ENCODE results near the gene DIMT1. TPM values are rescaled to one million over a fixed set of nuclear protein-coding genes. Genes with fewer than 3 reads are reported as not detected.

DIMT1 gene
- polyA plus RNA-seq (2013, experiment 1 of 2; ENCODE audit: insufficient read length), result 33.7 TPM
- polyA plus RNA-seq (2013, experiment 2 of 2; ENCODE audit: insufficient read length), result 31.6 TPM

DNA sequence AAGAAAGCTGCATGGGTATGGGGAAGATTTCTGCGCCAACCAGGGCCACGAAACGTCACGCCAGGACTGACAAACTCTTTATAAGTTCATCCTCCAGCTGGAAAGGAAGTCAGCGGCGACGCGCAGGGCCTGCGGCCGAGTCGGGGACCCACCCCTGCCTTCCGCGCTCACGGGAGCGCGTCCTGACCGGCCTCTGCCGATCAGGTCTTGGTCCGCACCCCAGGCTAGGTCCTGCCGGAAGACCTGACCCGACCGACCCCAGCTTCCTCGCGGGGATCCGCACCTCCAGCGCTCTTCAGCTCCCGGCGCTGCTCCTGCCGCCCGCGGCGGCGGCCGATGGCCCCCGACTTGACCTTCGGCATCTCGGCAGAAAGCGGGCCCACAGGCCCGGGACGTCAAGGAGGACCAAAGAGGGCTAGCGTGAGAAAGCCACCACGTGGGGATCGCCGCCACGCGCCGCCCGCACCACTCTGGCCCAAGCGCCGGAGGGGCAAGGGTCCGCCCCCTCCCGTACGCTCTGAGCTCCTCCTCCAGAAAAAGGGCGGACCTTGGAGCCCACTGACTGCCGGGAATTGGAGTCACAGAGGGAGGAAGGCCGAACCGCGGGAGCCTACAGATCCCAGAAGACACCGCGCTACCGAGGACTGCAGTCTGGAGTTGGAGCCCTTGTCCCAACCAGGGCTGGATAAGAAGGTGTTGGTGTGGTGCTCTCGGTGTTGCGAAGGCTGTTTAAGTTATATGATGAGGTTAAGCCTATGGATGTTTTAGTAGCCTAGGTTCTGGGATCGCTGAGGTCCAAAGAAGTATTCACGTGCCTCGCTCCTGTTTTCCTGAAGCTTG lies at the start of gene DIMT1:
TSS of gene DIMT1 (minus strand) at position 495 of the 840 bp plus-strand sequence. CDS start at position 362, 133 bp downstream.
- DNase-seq, result peak; percentile 98

DNA sequence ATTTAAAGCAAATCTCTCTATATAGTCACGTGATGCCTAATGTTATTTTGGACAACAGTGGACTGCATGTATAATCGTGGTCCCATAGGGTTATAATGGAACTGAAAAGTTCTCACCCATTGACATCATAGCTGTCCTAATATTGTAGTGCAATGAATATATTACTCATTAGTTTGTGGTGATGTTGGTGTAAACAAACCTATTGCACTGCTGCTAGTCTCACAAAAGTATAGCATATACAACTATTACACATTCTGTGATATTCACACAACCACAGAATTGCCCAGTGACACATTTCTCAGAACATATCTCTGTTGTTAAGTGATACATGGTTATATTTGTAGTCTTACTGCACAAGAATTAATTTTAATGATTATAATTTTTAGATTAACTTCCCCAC lies 46.6 kb upstream of the DIMT1 start:
- DNase-seq, result no peak

DNA sequence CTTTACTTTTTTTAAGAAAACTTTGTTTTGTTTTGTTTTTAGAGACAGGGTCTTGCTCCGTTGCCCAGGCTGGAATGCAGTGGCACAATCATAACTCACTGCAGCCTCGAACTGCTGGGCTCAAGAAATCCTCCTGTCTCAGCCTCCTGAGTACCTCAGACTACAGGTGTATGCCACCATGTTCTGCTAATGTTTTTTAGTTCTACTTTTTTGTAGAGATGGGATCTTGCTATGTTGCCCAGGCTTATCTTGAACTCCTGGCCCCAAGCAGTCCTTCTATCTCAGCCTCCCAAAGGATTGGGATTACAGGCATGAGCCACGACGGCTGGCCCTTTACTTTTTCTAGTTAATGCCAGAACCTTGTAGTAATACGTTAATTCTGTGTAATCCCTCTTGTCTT lies 44.8 kb upstream of the DIMT1 start:
- DNase-seq, result no peak

DNA sequence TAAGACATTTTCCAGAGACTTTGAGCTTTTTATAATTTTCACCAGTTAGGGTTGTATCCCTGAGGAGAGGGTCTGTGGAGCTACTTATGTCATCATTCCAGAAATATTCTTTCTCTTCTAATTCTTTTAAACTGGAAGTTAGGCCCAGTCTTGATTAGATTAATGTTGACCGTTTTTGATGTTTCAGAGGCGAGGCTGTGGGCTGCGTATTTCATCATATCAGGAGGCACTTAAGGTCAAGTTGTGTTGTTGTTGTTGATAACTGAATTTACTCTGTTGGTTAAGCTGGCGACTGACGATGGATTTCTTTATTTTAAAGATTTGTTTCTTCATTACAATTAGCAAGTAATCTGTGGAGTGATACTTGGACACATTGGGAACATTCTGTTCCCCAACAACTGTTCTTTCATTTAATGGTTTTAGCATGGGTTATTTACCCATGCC lies 28.9 kb upstream of the DIMT1 start:
- DNase-seq, result no peak

DNA sequence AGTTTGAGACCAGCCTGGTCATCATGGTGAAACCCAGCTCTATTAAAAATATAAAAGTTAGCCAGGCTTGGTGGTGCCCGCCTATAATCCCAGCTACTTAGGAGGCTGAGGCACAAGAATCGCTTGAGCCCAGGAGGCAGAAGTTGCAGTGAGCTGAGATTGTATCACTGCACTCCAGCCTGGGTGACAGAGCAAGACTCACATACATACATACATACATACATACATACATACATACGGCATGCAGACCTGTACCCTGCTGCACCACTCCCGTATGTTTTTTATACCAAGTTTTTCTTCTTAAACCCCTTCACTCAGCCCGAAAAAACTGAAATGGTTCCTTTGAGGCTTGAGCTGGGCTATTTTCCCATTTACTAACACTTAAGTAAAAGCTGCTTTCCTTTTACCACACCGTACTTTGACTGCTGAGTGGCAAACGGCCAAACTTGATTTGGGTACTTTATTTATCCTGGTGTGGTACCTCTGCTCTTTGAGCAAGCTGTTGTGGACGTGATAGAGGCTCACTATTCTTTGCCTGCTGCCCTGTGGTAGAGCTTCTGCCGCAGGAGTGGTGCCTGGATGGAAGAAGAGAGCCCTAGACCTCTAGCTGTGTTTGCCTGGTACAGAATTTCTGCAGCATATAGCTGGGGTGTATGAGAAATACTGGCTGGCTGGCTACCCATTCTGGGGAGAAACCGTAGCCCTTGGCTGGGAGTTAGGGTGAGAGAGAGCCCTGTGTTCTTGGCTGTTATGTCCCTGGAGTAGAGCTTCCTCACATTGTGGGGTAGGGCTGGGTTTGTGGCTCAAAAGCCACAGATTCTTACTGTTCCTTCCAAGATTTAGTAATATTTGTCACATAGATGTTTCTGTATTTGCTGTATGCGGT lies 28.3 kb upstream of the DIMT1 start:
- DNase-seq, result no peak

DNA sequence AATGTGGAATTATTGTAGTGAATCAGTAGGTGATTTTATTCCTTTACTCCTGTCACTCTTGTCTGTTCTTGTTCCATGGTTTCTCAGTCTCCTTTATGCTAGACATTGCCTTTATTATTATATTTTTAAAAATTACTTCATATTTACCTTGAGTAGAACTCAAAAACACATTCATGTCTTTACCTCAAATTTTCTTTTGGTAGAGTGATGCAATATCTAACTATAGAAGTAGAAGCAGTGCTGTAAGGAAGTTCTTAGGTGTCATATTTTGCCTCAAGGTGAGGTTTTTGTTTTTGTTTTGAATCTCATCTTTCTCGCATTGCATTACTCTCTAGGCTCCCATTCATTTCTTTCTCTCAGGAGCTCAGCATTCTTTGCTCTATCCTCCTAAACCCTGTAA lies 21.1 kb upstream of the DIMT1 start:
- DNase-seq, result no peak

DNA sequence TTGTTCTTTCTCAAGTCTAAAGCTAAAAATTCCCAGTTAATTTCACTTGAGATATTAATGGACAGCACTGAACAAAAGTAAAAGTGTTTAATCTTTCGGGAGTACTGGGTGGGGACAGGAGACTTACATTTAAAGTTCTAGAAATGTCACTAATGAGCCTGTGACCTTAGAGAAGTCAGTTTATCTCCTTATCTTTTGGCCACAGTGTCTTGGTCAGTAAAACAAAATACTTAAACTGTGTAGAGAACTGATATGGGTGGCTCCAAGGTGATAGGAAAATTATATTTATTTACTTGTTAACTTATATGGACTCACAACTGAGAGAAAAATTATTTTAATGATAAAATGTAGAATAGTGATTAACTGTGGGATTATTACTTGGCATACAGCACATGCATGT lies 17.7 kb upstream of the DIMT1 start:
- no peak for DNase-seq

DNA sequence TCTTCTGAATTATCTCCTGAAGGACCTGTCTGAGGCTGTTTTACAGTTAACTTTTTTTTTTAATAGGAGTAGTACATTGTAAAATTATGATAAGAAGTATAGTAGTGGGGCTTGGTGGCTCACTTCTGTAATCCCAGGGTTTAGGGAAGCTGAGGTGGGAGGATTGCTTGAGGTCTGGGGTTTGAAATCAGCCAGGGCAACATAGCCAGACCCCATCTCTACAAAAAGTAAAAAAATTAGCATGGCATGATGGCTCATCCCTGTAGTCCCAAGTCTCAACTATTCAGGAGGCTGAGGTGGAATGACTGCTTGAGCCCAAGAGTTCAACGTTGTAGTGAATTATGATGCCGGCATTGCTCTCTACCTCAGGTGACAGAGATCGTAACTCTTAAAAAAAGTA lies 15.9 kb upstream of the DIMT1 start:
- DNase-seq, result no peak

GRCh38 chr5:62418462-62419076 lies 14.9 kb upstream of the DIMT1 start:
- DNase-seq, result no peak

DNA sequence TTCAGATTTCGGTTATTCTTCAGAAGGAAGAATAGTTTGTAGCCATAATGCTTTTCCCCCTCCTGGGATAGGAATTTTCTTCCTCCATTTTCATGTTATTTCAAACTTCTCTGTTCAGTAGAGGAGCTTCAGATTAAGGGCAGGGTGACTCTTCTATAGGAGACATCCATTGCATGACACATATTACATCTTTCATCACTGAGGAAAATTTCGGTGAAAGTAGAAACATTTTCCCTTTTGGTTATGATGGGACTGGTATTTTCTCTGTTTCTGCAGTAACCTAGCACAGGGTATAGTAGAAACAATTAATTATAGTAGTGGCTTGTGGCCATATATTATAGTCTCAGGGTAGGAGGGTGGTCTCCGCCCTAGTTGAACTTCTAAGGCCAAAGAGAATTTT lies 10.0 kb upstream of the DIMT1 start:
- DNase-seq, result no peak

GRCh38 chr5:62412549-62413329 lies 9.0 kb upstream of the DIMT1 start, which contains the start of gene IPO11:
TSS of gene IPO11 (plus strand) at chr5:62412763. CDS start at chr5:62437280, 24,517 bp downstream.
- DNase-seq, result peak; percentile 100

- DNase-seq, result peak; percentile 10
Observed at GRCh38 chr5:62395210-62395950, 8.3 kb downstream of the DIMT1 start.

GRCh38 chr5:62386824-62387223 lies 16.9 kb downstream of the DIMT1 start:
- no peak for DNase-seq

DNA sequence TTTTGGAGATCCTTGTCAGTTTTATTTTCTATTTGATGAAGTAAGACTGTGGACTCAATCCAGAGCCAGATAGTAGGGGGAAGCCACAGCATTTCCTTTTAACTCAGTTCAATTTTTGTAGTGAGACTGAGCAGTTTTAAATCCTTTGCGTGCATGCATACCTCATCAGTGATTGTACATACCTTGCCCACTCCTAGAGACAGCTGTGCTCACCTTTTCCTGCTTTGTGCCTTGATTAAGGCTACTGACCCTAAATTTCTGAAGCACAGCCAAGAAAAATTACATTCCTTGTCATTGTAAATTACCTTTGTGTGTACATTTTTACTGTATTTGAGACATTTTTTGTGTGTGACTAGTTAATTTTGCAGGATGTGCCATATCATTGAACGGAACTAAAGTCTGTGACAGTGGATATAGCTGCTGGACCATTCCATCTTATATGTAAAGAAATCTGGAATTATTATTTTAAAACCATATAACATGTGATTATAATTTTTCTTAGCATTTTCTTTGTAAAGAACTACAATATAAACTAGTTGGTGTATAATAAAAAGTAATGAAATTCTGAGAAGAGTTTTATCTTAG lies 17.8 kb downstream of the DIMT1 start:
- DNase-seq, result no peak

- no peak for DNase-seq
Observed at GRCh38 chr5:62385131-62385530, 18.6 kb downstream of the DIMT1 start.

GRCh38 chr5:62376064-62376463 lies 27.6 kb downstream of the DIMT1 start:
- DNase-seq, result no peak

DNA sequence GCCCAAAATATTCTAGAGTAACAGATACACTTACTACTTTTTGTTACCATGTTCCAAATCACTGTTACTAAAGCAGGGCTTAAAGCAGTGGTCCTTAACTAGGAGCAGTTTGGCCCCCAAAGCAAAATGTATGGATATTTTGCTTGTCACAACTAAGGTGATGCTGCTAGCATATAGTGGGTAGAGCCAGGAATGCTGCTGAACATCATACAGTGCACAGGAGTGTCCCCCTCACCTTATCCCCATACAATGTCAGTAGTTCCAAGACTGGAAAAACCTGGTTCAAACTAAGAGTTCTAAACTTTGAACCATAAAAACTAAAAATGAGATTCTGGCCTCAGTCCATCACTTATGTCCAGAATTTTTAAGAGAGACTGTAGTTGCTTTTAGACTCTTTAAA lies 28.1 kb downstream of the DIMT1 start:
- no peak for DNase-seq

GRCh38 chr5:62374090-62374489 lies 29.6 kb downstream of the DIMT1 start:
- DNase-seq, result no peak

DNA sequence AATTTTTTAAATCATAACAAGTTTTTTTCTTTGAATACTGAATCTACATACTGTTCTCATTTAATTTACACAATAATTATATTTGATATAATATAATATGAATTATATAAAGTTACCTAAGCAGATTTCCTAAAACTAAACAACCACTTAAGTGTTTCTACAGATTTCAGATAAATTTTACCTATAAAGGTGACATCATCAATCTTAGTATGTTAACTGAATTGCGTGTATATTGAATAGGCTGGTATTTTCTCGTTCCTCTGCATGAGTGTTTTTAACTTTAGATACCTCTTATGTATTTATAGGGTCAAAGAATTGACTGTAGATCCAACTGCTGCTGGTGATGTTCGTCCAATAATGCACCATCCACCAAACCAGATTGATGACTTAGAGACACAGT lies 30.3 kb downstream of the DIMT1 start:
- no peak for DNase-seq

GRCh38 chr5:62372600-62372999 lies 31.1 kb downstream of the DIMT1 start:
- no peak for DNase-seq

DNA sequence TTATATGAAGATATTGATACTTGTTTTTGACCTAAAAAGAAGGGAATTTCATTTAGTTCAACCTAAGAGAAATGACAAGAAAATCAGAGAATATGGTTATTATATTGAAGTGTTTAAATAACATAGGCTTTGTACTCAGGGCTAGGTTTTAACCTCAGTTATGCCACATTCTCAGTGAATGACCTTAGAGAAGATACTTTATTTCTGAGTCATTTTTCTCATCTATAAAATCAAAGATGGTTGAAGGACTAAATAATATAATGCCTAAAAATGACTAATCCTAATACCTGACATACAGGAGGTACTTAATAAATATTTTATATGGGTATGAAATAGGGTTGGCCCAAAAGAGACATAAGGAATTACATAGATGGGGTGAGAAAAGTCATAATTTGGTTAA lies 32.3 kb downstream of the DIMT1 start:
- peak; percentile 9 for DNase-seq

Measured in fibroblast of skin of abdomen (primary cell).